GM18907 (cell line): Measurements from ENCODE around the gene B4GALT4.

Experiments
- ATAC-seq: cut with Tn5 transposase; IDR thresholded peaks from one replicate; pipeline ENCODE4 v1.9.1; 2021; ENCODE audit warnings: mild to moderate bottlenecking, moderate library complexity; ENCODE audit not compliant: unreplicated experiment

The B4GALT4 gene

DNA sequence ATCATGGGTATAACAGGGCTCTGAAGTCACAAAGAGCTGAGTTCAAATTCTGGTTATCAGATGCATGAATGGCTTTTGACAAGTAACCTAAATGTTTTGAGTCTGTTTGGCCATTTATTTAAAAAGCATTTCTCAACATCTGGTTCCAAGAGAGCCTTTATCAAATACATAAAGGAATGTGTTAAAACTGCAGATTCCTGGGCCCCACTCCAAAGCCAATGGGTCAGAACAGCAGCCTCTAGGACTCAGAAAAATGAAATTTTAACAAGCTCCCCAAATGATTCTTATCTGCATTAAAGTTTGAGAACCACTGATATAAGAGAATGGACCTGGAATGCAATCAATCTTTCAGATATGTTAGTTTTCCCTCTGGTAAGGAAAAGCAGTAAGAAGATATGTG, 3.4 kb downstream of the B4GALT4 start:
- ATAC-seq, result no peak

DNA sequence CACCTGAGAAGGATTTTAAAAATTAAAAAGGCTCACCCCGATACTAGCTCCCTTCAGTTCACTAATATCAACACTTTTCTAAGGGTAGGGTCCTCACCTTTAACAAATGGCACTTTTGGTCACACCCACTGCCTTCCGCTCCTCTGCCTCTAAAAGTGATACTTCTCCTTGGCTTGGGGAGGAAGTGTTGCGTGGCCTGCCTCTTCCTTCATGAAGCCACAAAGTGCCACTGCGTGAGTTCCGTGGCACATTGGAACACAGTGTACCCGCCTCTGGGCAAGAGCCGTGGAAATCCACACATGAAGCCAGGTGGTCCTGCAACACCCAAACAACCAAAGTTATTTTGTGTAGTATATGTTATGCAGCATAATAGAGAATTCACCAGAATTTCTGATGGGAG, 3.9 kb downstream of the B4GALT4 start:
- no peak for ATAC-seq

- no peak for ATAC-seq
Observed at GRCh38 chr3:119235151-119235550, 5.5 kb downstream of the B4GALT4 start.

DNA sequence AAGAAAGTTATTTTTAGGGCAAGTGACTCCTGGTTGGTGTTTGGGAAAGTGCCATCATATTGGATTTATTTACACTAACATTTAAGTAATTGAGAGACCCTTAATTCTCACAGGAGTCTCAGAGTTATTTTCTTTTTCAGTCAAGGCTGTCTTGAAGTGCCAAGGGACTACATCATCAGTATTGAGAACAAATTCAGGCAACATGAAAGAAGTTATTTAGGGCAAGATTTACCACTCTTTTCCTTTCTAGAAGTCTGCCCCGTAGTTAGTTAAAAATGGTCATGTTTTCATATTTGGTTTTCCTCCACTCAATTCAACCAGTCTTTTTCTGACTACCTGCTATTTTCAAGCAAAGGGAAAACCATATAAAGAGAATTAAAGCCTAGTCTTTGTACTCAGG, 6.1 kb downstream of the B4GALT4 start:
- ATAC-seq, result no peak

- no peak for ATAC-seq
Observed at GRCh38 chr3:119230745-119231144, 9.9 kb downstream of the B4GALT4 start.

- ATAC-seq, result no peak
Observed at GRCh38 chr3:119230071-119230470, 10.6 kb downstream of the B4GALT4 start.

- no peak for ATAC-seq
Observed at GRCh38 chr3:119229190-119229589, 11.5 kb downstream of the B4GALT4 start.

DNA sequence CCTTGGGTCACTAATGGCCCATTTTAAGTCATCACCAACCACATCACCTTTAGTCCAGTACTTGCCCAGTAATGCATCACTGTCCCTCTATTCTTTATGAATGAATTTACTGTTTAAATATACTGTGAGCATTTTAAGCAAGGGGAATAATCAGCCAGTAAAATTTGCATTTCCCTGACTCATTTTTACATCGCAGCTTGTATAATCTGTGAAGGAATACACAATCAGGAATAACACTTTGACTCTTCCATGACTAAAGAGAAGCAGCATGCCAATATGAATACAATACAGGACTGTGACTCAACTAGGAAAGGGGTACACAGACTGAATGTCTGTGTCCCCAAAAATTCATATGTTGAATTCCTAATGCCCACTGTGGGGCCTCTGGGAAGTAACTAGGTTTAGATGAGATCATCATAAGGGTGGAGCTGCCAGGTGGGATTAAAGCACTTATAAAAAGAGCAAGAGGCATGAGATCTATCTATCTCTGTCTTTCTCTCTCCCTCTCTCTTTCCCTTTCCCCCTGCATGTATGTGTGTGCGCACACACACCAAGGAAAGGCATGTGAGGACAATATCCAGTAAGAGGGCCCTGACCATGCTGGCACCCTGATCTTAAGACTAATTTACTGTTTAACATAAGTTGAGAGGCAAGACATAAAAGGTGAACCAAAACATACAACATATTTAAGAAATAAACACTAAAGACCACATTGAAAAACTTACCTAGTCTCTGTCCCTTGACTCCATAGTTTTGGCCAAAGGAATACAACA, 12.1 kb downstream of the B4GALT4 start:
- no peak for ATAC-seq

DNA sequence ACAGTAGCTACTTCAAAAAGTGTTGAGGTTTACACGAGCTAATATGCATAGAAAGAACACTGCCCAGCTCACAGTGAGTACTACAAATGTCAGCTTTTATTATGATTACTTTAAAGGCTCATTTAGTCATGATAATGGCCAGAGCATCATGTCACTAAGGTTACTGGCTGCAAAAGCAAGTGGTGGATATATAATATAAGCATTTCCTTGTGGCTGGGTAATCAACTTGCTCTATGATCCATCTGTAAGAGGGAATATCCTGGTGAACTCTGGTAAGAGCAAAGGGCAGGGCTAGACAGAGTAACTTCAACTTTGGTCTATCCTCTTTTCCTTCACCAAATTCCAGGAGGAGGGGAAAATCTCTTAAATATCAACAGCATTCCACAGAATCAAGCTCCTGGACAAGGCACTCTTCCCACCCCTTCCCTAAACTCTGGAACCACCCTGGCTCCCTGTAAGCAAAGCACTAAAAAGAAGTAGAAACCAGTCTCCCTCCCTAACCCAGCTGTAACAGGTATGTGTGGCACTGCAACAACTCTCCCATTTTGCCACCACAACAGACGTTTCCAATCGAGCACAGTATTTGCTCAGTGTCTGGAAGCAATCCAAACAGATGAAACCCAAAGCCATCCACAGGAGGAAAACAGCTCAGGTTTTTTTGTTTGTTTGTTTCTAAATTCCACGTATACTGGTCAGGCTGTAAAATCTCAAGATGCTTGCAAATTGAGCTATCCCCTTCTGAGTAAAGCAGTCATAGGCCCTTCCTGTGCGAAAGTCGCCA, 13.4 kb downstream of the B4GALT4 start:
- no peak for ATAC-seq

- ATAC-seq, result no peak
Observed at GRCh38 chr3:119225121-119225520, 15.6 kb downstream of the B4GALT4 start.

DNA sequence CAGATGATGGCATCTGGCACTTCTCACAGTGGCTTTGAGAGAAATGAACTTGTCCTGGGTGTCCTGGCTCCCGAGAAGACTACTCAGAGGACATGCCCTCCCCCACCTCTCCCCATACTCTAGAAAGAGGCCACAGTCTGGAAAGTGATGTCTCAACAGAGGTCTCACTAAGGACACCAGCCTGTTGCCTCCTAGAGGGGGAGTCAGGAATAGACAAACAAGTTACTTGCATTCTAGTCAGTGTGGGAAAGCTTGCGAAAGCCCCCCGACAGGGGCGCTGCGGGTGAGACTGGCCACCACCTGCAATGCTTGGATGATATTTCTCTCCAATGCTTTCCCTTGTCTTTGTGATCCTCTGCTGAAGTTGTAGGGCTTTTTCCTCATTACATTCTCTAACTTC, 17.2 kb downstream of the B4GALT4 start:
- ATAC-seq, result no peak

GRCh38 chr3:119222391-119222790, 18.3 kb downstream of the B4GALT4 start:
- ATAC-seq, result no peak

DNA sequence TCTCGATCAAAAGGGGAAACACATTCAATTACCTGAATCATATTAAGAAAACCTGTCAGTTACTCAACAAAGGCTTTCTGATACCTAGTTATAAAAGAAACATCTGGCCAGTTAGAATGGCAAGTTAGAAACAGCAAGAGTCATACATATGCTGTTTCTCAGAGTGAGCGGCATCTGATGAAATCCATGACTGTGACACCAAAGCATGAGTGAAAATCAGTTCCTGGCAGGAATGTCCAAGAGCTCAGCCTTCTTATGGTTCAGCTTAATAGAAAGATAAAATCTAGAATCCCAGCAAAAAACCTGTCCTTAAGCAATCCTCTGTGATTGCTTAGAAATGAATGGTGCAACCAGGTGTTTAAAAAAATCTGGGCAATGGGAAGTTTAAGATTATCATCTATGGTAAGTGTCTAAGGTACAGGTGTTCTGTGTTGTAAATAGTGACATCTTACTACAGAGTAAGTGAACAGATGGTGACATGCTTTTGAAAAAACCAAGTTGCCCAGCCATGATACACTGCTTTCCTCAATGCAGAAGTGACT, 18.8 kb downstream of the B4GALT4 start:
- ATAC-seq, result no peak

DNA sequence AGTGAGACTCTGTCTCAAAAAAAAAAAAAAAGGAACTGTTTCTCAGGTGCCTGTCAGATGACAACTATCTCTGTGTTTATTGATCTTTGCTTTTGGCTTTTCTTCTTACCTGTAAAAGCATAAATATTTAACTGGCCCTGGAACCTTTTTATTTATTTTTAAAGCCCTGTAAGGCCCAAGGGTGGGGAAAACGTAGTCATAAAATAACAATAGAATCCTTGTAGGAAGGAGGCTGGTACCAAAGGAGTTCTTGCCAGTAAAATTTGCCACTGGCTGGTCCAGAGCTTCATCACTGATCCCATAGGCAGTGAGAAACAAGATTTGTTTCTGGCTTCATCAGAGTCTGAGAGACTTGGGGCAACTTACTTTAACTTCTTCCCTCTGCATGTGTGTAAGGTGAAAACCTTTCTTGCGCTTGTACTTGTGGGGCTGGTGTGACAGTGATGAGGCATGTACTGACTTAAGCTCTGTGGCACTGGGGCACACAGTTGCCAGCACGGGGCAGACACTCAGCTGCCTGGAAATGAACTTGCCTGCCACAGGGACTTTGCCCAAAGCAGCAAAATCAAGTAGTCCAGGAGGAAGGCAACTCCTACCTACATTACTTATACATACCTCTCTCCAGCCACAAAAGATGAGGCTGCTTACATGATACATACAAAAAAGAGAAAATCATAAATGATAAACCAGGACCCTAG, 19.6 kb downstream of the B4GALT4 start:
- no peak for ATAC-seq

DNA sequence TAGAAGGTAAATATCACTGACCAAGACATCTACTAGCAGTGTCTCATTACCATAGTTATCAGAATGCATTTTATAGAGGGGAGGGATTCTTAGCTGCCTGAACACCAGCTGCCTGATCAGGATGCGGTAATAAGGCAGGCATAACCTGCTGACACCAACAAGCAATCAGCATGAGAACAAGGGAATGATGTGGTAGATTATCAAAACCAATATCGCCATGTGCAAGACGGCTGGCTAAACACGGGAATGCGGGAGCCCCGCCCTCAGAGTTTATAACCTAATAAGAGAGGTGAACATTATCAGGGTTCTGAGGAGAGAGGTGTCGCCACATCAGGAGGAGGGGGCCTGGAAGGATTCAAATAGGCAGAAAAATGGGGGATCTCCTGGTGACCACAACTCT, 20.5 kb downstream of the B4GALT4 start:
- ATAC-seq, result no peak

- ATAC-seq, result peak; percentile 99
Observed at GRCh38 chr3:119219069-119219468, 21.6 kb downstream of the B4GALT4 start.

- ATAC-seq, result no peak
Observed at GRCh38 chr3:119211803-119212202, 28.9 kb downstream of the B4GALT4 start.

DNA sequence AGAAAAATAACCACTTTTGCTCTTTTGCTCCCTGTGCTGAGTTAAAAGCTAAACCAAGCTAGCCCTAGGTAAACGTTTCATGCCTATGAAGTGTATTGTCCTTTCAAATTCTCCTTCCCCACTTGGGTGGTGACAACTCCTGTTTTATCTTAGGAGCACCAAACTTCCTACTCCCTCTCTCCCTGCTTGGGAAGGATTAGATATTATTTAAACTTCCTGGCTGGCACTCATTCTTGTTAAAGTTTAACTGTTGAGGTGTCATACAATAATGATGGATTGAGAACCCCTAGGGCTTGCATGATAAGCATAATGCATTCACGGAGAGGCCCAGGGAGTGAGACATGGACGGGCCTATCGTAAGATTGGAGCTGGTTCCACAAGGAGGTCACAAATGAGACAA, 29.5 kb downstream of the B4GALT4 start:
- no peak for ATAC-seq

DNA sequence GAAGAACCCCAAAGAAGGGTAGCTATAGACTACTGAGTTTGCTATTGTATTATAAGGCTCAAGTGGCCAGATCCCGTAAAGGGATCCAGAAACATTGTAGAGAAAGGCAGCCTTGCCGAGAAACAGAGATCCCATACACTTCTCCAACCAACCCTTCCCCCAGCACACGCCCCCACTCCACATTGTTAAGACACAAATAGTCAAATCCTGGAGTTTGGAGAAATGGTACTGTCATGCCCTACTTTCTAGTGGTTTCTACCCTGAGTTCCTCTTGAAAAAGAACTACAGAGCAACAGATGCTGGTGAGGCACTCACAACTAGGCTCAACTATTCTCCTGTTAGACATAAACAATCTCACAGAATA, 33.2 kb downstream of the B4GALT4 start:
- ATAC-seq, result no peak

DNA sequence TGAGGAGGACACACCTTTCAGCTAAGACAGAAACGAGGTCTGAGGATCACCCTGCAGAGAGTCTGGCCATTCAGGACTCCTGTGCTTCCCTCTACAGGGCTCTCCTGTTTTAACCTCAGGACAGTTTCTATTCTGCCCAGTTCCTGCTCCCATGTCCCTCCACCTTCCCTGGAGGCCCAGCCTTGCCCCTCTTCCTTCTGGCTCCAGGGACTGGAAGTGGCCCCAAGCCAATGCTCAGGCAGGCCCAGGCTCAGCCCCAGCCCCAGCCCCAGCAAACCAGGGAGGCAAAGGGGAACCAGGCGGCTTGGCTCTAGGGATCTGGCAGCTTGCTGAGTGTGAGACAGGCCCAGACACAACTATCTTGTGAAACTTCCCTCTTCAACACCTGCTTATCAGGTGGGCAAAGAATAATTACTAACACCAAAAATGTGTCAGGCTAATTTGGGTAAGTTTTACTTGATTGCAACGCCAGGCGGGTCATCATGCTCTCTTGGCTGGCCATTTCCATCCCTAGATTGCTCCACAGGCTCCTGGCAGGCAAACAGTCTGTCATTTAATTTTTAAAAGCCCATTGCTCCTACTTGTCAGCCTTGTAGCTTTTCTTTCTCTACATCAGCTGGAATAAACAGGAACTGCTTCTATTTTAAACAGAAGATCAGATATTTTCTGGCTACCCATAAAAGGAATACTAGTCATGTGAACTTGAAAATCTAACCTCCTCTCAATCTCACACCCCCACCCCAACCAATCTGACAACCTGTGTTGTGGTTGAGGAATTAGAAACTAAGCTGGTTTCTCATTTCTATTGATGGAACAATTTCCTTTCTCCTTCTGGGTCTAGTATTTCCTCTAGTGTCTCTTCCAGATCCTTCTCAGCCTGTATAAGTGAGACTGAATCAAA, 33.8 kb downstream of the B4GALT4 start:
- no peak for ATAC-seq

DNA sequence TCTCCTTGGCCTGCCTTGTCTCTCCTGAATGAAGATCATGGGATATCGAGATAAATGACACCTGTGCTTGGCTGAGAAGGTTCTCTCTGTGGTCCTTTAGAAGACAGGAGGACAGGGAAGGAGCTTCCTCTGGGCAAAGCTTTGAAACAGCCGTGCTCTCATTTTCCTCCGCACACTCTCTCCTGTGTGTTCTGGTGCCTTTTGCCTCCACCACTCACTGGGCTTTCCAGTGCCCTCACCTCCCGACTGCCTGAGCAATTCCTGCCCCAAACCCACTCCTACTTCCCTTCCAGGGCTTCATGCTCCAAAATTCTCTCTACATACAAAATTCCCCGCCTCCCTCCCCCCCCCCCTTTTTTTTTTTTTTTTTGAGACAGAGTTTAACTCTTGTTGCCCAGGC, 35.0 kb downstream of the B4GALT4 start:
- ATAC-seq, result no peak
